Neural progenitor cell (in vitro differentiated cells): ENCODE results near the gene DAGLB. TPM values are rescaled to one million over a fixed set of nuclear protein-coding genes. Genes with fewer than 3 reads are reported as not detected.
"Not testable (repeated sequence)": the region's sequence is repeated elsewhere in the genome, so short reads cannot be mapped to it uniquely, and the experiment has no call there.

Source experiments
- DNase-seq: peaks from one replicate; pipeline ENCODE4 v3.0.0-alpha.2; 2016; ENCODE audit warnings: low spot score
- H2AFZ ChIP-seq: fragments of 200-600 bp; sonication (generic); replicated peaks from 2 replicates; pipeline ENCODE4 v1.6.1; 2016; ENCODE audit warnings: antibody characterized with exemption
- H3F3A ChIP-seq: fragments of 200-600 bp; sonication (generic); 2 replicates; pipeline ENCODE4 v1.6.1; 2016; ENCODE audit warnings: antibody characterized with exemption, low read depth
- H3K27ac ChIP-seq: fragments of 200-600 bp; sonication (generic); 2 replicates; pipeline ENCODE4 v1.5.1; 2016; ENCODE audit warnings: mild to moderate bottlenecking
- H3K27me3 ChIP-seq: fragments of 200-600 bp; sonication (generic); 2 replicates; pipeline ENCODE4 v1.6.1; 2016; ENCODE audit warnings: mild to moderate bottlenecking, moderate library complexity
- H3K36me3 ChIP-seq: fragments of 200-600 bp; sonication (generic); 2 replicates; pipeline ENCODE4 v1.5.1; 2016
- H3K4me1 ChIP-seq: fragments of 200-600 bp; sonication (generic); 2 replicates; pipeline ENCODE4 v1.6.1; 2016; ENCODE audit warnings: mixed run types
- H3K4me2 ChIP-seq: fragments of 200-600 bp; sonication (generic); 2 replicates; pipeline ENCODE4 v1.6.1; 2016
- H3K4me3 ChIP-seq: fragments of 200-600 bp; sonication (generic); 2 replicates; pipeline ENCODE4 v1.5.1; 2016
- H3K79me2 ChIP-seq: fragments of 200-600 bp; sonication (generic); 2 replicates; pipeline ENCODE4 v1.6.1; 2016; ENCODE audit warnings: low read depth
- H3K9ac ChIP-seq: fragments of 200-600 bp; sonication (generic); 2 replicates; pipeline ENCODE4 v1.6.1; 2016
- H3K9me3 ChIP-seq: fragments of 200-600 bp; sonication (generic); 2 replicates; pipeline ENCODE4 v1.5.1; 2016; ENCODE audit warnings: low read depth
- H4K20me1 ChIP-seq: fragments of 200-600 bp; sonication (generic); 2 replicates; pipeline ENCODE4 v1.6.1; 2016; ENCODE audit warnings: low read depth
- H3K27ac Mint-ChIP-seq: 3 replicates; pipeline ENCODE4 v1.8.0; 2021; ENCODE audit warnings: mixed read lengths
- H3K27me3 Mint-ChIP-seq: 2 replicates; pipeline ENCODE4 v1.8.0; 2022; ENCODE audit warnings: low read depth, mild to moderate bottlenecking, inconsistent platforms, moderate library complexity, mixed read lengths; ENCODE audit not compliant: insufficient read depth
- H3K36me3 Mint-ChIP-seq: 3 replicates; pipeline ENCODE4 v1.8.0; 2021; ENCODE audit warnings: mixed read lengths
- H3K4me1 Mint-ChIP-seq: 3 replicates; pipeline ENCODE4 v1.8.0; 2021; ENCODE audit warnings: mixed read lengths
- H3K4me3 Mint-ChIP-seq: 3 replicates; pipeline ENCODE4 v1.8.0; 2021; ENCODE audit warnings: mild to moderate bottlenecking, moderate library complexity, mixed read lengths
- H3K9me3 Mint-ChIP-seq: 3 replicates; pipeline ENCODE4 v1.8.0; 2020; ENCODE audit warnings: mixed read lengths
- CTCF ChIP-seq: fragments of 200-600 bp; sonication (generic); IDR thresholded peaks from 2 replicates; pipeline ENCODE4 v1.5.1; 2017; ENCODE audit warnings: antibody characterized with exemption, mild to moderate bottlenecking
- EZH2 ChIP-seq: fragments of 200-600 bp; sonication (generic); IDR thresholded peaks from 2 replicates; pipeline ENCODE4 v1.6.1; 2017; ENCODE audit warnings: antibody characterized with exemption, mild to moderate bottlenecking, moderate library complexity
- EZH2phosphoT487 ChIP-seq: fragments of 200-600 bp; sonication (generic); IDR thresholded peaks from 2 replicates; pipeline ENCODE4 v1.6.1; 2017; ENCODE audit warnings: antibody characterized with exemption
- total RNA-seq: library from RNA; depleted of rRNA; stranded (reverse); fragments of >200 nt; gene quantifications from 2 replicates; pipeline ENCODE4 v1.2.3, GENCODE V29; 2015; ENCODE audit warnings: low replicate concordance

Gene DAGLB
- total RNA-seq, 1 donor from 2014 or later, result 28.0 TPM

- Mint-ChIP-seq H3K27me3 (peaks cover 2% of the 10 kb centered on the region), H3K9me3 (no peaks in the 10 kb centered on the region), H3K27ac (no peak overlapping the region), H3K4me3 (no peak overlapping the region), H3K36me3 (peaks cover 28% of the 10 kb centered on the region), H3K4me1 (peaks cover 18% of the 10 kb centered on the region)
- TF ChIP-seq EZH2 (no peak), EZH2phosphoT487 (no peak)
- Histone ChIP-seq H2AFZ (no peak overlapping the region), H3K4me3 (no peak overlapping the region), H3K9ac (no peak overlapping the region), H4K20me1 (peaks cover 85% of the 10 kb centered on the region), H3K4me1 (peaks cover 8% of the 10 kb centered on the region), H3K79me2 (peaks cover 99% of the 10 kb centered on the region), H3K9me3 (no peaks in the 10 kb centered on the region), H3K36me3 (no peaks in the 10 kb centered on the region), H3K4me2 (no peak overlapping the region), H3K27me3 (no peaks in the 10 kb centered on the region), H3F3A (peaks cover 4% of the 10 kb centered on the region), H3K27ac (no peak overlapping the region)
- DNase-seq, result no peak
These were observed 62.5 kb downstream of the DAGLB start for GRCh38 chr7:6385110-6385781.

- Histone ChIP-seq H3K4me1 (peaks cover 8% of the 10 kb centered on the region), H3K9me3 (no peaks in the 10 kb centered on the region), H3K4me2 (no peak overlapping the region), H3K79me2 (peaks cover 99% of the 10 kb centered on the region), H3F3A (peaks cover 5% of the 10 kb centered on the region), H3K9ac (no peak overlapping the region), H2AFZ (no peak overlapping the region), H3K27ac (no peak overlapping the region), H4K20me1 (peaks cover 91% of the 10 kb centered on the region), H3K4me3 (no peak overlapping the region), H3K36me3 (no peaks in the 10 kb centered on the region), H3K27me3 (no peaks in the 10 kb centered on the region)
- Mint-ChIP-seq H3K27ac (no peak overlapping the region), H3K4me3 (no peak overlapping the region), H3K27me3 (peaks cover 2% of the 10 kb centered on the region), H3K36me3 (peaks cover 33% of the 10 kb centered on the region), H3K9me3 (no peaks in the 10 kb centered on the region), H3K4me1 (peaks cover 18% of the 10 kb centered on the region)
- DNase-seq, result no peak
- TF ChIP-seq EZH2phosphoT487, result no peak
- no peak for TF ChIP-seq EZH2
These were observed 63.4 kb downstream of the DAGLB start for GRCh38 chr7:6384327-6384726.

- Histone ChIP-seq H3K4me1 (peaks cover 8% of the 10 kb centered on the region), H3K27ac (no peak overlapping the region), H4K20me1 (peaks cover 99% of the 10 kb centered on the region), H3K36me3 (no peaks in the 10 kb centered on the region), H3K4me3 (no peak overlapping the region), H3K9me3 (no peaks in the 10 kb centered on the region), H3K27me3 (no peaks in the 10 kb centered on the region), H3K9ac (no peak overlapping the region), H3F3A (peaks cover 5% of the 10 kb centered on the region), H3K79me2 (peaks cover 100% of the 10 kb centered on the region), H3K4me2 (no peak overlapping the region), H2AFZ (no peak overlapping the region)
- TF ChIP-seq EZH2phosphoT487 (no peak), EZH2 (no peak), CTCF (no peak)
- peaks cover 20% of the 10 kb centered on the region for H3K4me1 Mint-ChIP-seq
- no peaks in the 10 kb centered on the region for H3K9me3 Mint-ChIP-seq
- H3K36me3 Mint-ChIP-seq, result peaks cover 29% of the 10 kb centered on the region
- H3K4me3 Mint-ChIP-seq, result no peak overlapping the region
- DNase-seq, result no peak
- peaks cover 2% of the 10 kb centered on the region for H3K27me3 Mint-ChIP-seq
- no peak overlapping the region for H3K27ac Mint-ChIP-seq
These were observed 64.9 kb downstream of the DAGLB start for GRCh38 chr7:6382817-6383216.

GRCh38 chr7:6381846-6382245 is 65.9 kb downstream of the DAGLB start:
- not testable (repeated sequence) for H3K27ac ChIP-seq, H3K36me3 ChIP-seq
- peaks cover 24% of the 10 kb centered on the region for H3K4me1 Mint-ChIP-seq

More at GRCh38 chr7:6381846-6382245, 65.9 kb downstream of the DAGLB start:
- peaks cover 100% of the 10 kb centered on the region for H3K79me2 ChIP-seq
- peaks cover 99% of the 10 kb centered on the region for H4K20me1 ChIP-seq
- H2AFZ ChIP-seq, H3K27me3 ChIP-seq, H3K4me3 ChIP-seq, H3K4me3 Mint-ChIP-seq, H3K27me3 Mint-ChIP-seq, H3K9me3 Mint-ChIP-seq, H3F3A ChIP-seq, H3K9me3 ChIP-seq, DNase-seq, H3K9ac ChIP-seq, H3K4me1 ChIP-seq, H3K4me2 ChIP-seq, H3K27ac Mint-ChIP-seq: not testable (repeated sequence)
- H3K36me3 Mint-ChIP-seq, result peaks cover 24% of the 10 kb centered on the region
